ENCODE measurements around the gene PLK4. TPM values are rescaled to one million over a fixed set of nuclear protein-coding genes. Genes with fewer than 3 reads are reported as not detected.

PLK4 gene
- total and polyA plus RNA-seq, 2 donors (not counting 1 experiment from before 2014, with no cell fraction given) = 1.2 to 4.3 TPM

- H3K4me2 ChIP-seq (replicated peaks; ENCODE audit: low read depth, low read length, poor library complexity, severe bottlenecking) = no peak overlapping the region
- H3K9me3 Mint-ChIP-seq (ENCODE audit: insufficient read depth) = no peaks in the 10 kb centered on the region
- H3K9ac ChIP-seq (ENCODE audit: low read length) = no peak overlapping the region
- no peaks in the 10 kb centered on the region for H3K4me1 Mint-ChIP-seq
- ChIA-PET POLR2A (no interaction called here), CTCF (no interaction called here)
- DNase-seq = no peak
- no peak for ATAC-seq (ENCODE audit: low read depth)
- no peaks in the 10 kb centered on the region for H3K36me3 ChIP-seq (replicated peaks in 1 of 2; ENCODE audit: control extremely low read depth in 1 of 2, control insufficient read depth in 1 of 2, extremely low read depth in 1 of 2, insufficient read depth in 2 of 2, low read length in 1 of 2)
- TF ChIP-seq EZH2 (IDR thresholded peaks at IDR 0.05; ENCODE audit: borderline replicate concordance, insufficient read depth, low read depth, low read length, poor library complexity, severe bottlenecking) (no peak), CTCF (IDR thresholded peaks at IDR 0.05) (no peak)
- no peak overlapping the region for H3K27ac Mint-ChIP-seq
- no peak overlapping the region for H3K27ac ChIP-seq (ENCODE audit: low read length in 2 of 2)
- no peak overlapping the region for H3K4me3 ChIP-seq (ENCODE audit: control extremely low read depth in 1 of 5, extremely low read depth in 1 of 5, insufficient read depth in 1 of 5, low read depth in 2 of 5, low read length in 4 of 5)
- no peaks in the 10 kb centered on the region for H3K27me3 Mint-ChIP-seq
- intact Hi-C loops (cut with micrococcal nuclease) = no loop called here
- H3K9me3 ChIP-seq (ENCODE audit: control extremely low read depth in 1 of 3, control insufficient read depth in 2 of 3, insufficient read depth in 1 of 3, low read length in 2 of 3) = no peaks in the 10 kb centered on the region
- H3K4me1 ChIP-seq (ENCODE audit: control insufficient read depth in 2 of 2, insufficient read depth in 2 of 2, low read length in 2 of 2) = no peaks in the 10 kb centered on the region
- no peak overlapping the region for H3K4me3 Mint-ChIP-seq
- H3K27me3 ChIP-seq (replicated peaks in 1 of 4; ENCODE audit: control extremely low read depth in 1 of 4, control insufficient read depth in 3 of 4, insufficient read depth in 4 of 4, low read length in 3 of 4) = no peaks in the 10 kb centered on the region
- no peaks in the 10 kb centered on the region for H4K20me1 ChIP-seq (ENCODE audit: control insufficient read depth, insufficient read depth, low read length, poor library complexity, severe bottlenecking)
- no peak overlapping the region for H2AFZ ChIP-seq (ENCODE audit: insufficient read depth, low read depth, low read length, poor library complexity, severe bottlenecking)
- H3K79me2 ChIP-seq (ENCODE audit: control insufficient read depth, insufficient read depth, low read length) = no peaks in the 10 kb centered on the region
These were observed 10.4 kb upstream of the PLK4 start for GRCh38 chr4:127870281-127870680.

GRCh38 chr4:127870688-127871087 is 10.0 kb upstream of the PLK4 start:
- Mint-ChIP-seq H3K27me3 (no peaks in the 10 kb centered on the region), H3K27ac (no peak overlapping the region), H3K9me3 (ENCODE audit: insufficient read depth) (no peaks in the 10 kb centered on the region), H3K4me1 (no peaks in the 10 kb centered on the region), H3K4me3 (no peak overlapping the region)
- no peak overlapping the region for H3K4me2 ChIP-seq (replicated peaks; ENCODE audit: low read depth, low read length, poor library complexity, severe bottlenecking)
- intact Hi-C loops (cut with micrococcal nuclease) = no loop called here
- no peaks in the 10 kb centered on the region for H3K36me3 ChIP-seq (replicated peaks in 1 of 2; ENCODE audit: control extremely low read depth in 1 of 2, control insufficient read depth in 1 of 2, extremely low read depth in 1 of 2, insufficient read depth in 2 of 2, low read length in 1 of 2)
- ChIA-PET POLR2A (no interaction called here), CTCF (no interaction called here)
- DNase-seq (no peak), ATAC-seq (ENCODE audit: low read depth) (no peak)
- H3K27ac ChIP-seq (ENCODE audit: low read length in 2 of 2) = no peak overlapping the region
- no peaks in the 10 kb centered on the region for H3K27me3 ChIP-seq (replicated peaks in 1 of 4; ENCODE audit: control extremely low read depth in 1 of 4, control insufficient read depth in 3 of 4, insufficient read depth in 4 of 4, low read length in 3 of 4)
- no peak overlapping the region for H2AFZ ChIP-seq (ENCODE audit: insufficient read depth, low read depth, low read length, poor library complexity, severe bottlenecking)
- no peak for TF ChIP-seq CTCF (IDR thresholded peaks at IDR 0.05)
- no peak for TF ChIP-seq EZH2 (IDR thresholded peaks at IDR 0.05; ENCODE audit: borderline replicate concordance, insufficient read depth, low read depth, low read length, poor library complexity, severe bottlenecking)
- H3K9me3 ChIP-seq (ENCODE audit: control extremely low read depth in 1 of 3, control insufficient read depth in 2 of 3, insufficient read depth in 1 of 3, low read length in 2 of 3) = no peaks in the 10 kb centered on the region
- no peaks in the 10 kb centered on the region for H4K20me1 ChIP-seq (ENCODE audit: control insufficient read depth, insufficient read depth, low read length, poor library complexity, severe bottlenecking)
- H3K4me1 ChIP-seq (ENCODE audit: control insufficient read depth in 2 of 2, insufficient read depth in 2 of 2, low read length in 2 of 2) = no peaks in the 10 kb centered on the region
- no peak overlapping the region for H3K4me3 ChIP-seq (ENCODE audit: control extremely low read depth in 1 of 5, extremely low read depth in 1 of 5, insufficient read depth in 1 of 5, low read depth in 2 of 5, low read length in 4 of 5)
- no peaks in the 10 kb centered on the region for H3K79me2 ChIP-seq (ENCODE audit: control insufficient read depth, insufficient read depth, low read length)
- no peak overlapping the region for H3K9ac ChIP-seq (ENCODE audit: low read length)
- 97% methylated on average over 3 of the region's 3 CpGs for WGBS (ENCODE audit: insufficient coverage)
